22Rv1 (cell line): ENCODE data around the gene SS18L1.

Source experiments
- CTCF ChIP-seq: fragments of 450-650 bp; IDR thresholded peaks from 2 replicates; pipeline ENCODE4 v1.5.1; 2017; ENCODE audit warnings: mild to moderate bottlenecking
- ZFX ChIP-seq: fragments of 450-650 bp; IDR thresholded peaks from 2 replicates; pipeline ENCODE4 v1.6.1; 2017; ENCODE audit warnings: antibody characterized with exemption, borderline replicate concordance

DNA sequence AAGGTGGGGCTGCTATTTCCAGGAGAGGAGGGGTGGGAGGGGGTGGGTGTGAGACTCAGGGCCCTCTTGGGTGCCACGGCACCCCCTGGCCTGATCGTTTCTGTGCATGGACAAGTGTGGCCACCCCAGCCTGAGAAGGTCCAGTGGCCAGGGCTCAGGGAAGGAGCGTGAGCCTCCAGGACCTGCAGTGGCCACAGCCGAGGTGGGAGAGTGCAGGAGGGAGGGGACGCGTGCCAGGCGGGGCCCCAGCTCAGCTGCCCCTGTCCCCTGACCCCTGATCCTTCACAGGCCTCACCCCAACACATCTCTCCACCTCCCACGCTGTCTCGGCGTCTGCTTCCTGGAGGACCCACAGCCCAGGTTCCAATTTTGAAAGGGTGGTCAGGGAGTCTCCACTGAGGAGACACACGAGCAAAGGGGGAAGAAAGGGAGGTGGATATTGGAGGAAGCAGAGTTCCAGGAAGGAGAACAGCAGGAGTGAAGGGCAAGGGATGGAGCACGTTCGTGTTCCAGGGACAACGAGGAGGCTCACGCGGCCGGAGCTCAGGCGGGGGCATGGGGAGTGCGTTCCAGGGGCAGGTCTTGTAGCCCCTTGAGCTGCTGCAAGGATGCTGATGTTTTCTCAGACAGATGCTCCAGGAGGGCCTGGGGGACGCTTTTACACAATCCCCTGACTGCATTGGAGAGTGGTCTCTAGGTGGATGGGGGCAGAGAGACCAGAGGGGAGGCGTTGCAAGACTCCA, 80.7 kb downstream of the SS18L1 start:
- TF ChIP-seq CTCF (no peak), ZFX (no peak)
